SK-N-SH (cell line): ENCODE measurements around the gene LHB.

ENCODE experiments used
- CHD2 ChIP-seq: fragments of 150-350 bp; IDR thresholded peaks from 2 replicates; pipeline ENCODE4 v1.6.1; 2018; ENCODE audit warnings: low read length; ENCODE audit not compliant: partially characterized antibody
- EP300 ChIP-seq, 2 experiments: IDR thresholded peaks; 2 replicates each; pipeline versions ENCODE4 v1.4.0 to v1.6.1; 2012; ENCODE audit warnings: borderline replicate concordance in 1 of 2, low read depth in 1 of 2, low read length in 1 of 2
- POLR2AphosphoS5 ChIP-seq: IDR thresholded peaks from 2 replicates; pipeline ENCODE4 v1.6.1; 2012; ENCODE audit warnings: low read depth, low read length
- RAD21 ChIP-seq: IDR thresholded peaks from 2 replicates; pipeline ENCODE4 v1.6.1; 2012; ENCODE audit warnings: mild to moderate bottlenecking, low read length
- SMC3 ChIP-seq: IDR thresholded peaks from 2 replicates; pipeline ENCODE4 v1.6.1; 2012; ENCODE audit warnings: low read depth, low read length, improper control_type of control experiment
- TF ChIP-seq, protein P1 (sequence below): fragments of 150-350 bp; IDR thresholded peaks from 2 replicates; pipeline ENCODE4 v1.6.1; 2017; ENCODE audit warnings: antibody characterized with exemption, low read length, low read depth, borderline replicate concordance
- TF ChIP-seq, protein P2 (sequence below): fragments of 200-600 bp; sonication (generic); IDR thresholded peaks from 2 replicates; pipeline ENCODE4 v1.6.1; 2017; ENCODE audit warnings: antibody characterized with exemption, mild to moderate bottlenecking, moderate library complexity
- TF ChIP-seq, protein P3 (sequence below): IDR thresholded peaks from 2 replicates; pipeline ENCODE4 v1.6.1; 2012; ENCODE audit warnings: mild to moderate bottlenecking, low read depth, low read length, moderate library complexity

DNA sequence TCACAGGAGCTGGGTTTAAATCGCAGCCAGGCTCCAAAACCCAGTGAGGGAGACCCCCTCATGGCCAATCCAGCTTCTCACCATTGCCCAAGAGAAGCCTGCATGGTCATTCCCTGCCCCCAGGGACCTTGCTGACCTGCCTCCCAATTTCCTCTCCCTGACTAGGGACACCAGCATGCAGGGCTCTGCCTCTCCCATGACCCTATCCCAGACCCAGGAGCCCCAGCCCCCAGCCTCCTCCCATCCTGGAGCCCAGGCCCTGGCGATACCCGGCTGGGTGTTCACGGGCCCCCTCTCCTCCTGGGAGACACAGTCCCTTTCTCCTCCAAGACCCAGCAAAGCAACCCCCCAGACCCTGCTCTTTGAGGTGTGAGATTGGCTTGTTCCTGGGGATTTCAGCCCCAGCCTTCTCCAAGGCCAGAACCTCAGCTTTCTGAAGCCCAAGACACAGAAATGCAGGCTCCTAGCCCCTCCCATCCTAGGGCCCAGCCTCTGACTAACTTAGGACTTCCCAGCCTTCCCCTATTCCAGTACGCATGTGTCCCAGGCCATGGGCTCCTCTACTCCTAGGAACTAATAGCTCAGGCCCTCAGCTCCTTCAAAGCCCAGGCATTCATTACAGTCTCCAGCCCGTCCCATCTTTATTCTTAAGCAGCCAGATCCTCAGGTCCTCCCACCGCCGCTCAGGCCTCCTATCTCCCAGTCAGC lies 24.9 kb downstream of the LHB start:
- TF ChIP-seq, protein P1, sequence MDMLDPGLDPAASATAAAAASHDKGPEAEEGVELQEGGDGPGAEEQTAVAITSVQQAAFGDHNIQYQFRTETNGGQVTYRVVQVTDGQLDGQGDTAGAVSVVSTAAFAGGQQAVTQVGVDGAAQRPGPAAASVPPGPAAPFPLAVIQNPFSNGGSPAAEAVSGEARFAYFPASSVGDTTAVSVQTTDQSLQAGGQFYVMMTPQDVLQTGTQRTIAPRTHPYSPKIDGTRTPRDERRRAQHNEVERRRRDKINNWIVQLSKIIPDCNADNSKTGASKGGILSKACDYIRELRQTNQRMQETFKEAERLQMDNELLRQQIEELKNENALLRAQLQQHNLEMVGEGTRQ: no peak
- TF ChIP-seq, protein P2, sequence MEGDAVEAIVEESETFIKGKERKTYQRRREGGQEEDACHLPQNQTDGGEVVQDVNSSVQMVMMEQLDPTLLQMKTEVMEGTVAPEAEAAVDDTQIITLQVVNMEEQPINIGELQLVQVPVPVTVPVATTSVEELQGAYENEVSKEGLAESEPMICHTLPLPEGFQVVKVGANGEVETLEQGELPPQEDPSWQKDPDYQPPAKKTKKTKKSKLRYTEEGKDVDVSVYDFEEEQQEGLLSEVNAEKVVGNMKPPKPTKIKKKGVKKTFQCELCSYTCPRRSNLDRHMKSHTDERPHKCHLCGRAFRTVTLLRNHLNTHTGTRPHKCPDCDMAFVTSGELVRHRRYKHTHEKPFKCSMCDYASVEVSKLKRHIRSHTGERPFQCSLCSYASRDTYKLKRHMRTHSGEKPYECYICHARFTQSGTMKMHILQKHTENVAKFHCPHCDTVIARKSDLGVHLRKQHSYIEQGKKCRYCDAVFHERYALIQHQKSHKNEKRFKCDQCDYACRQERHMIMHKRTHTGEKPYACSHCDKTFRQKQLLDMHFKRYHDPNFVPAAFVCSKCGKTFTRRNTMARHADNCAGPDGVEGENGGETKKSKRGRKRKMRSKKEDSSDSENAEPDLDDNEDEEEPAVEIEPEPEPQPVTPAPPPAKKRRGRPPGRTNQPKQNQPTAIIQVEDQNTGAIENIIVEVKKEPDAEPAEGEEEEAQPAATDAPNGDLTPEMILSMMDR: no peak
- TF ChIP-seq, protein P3, sequence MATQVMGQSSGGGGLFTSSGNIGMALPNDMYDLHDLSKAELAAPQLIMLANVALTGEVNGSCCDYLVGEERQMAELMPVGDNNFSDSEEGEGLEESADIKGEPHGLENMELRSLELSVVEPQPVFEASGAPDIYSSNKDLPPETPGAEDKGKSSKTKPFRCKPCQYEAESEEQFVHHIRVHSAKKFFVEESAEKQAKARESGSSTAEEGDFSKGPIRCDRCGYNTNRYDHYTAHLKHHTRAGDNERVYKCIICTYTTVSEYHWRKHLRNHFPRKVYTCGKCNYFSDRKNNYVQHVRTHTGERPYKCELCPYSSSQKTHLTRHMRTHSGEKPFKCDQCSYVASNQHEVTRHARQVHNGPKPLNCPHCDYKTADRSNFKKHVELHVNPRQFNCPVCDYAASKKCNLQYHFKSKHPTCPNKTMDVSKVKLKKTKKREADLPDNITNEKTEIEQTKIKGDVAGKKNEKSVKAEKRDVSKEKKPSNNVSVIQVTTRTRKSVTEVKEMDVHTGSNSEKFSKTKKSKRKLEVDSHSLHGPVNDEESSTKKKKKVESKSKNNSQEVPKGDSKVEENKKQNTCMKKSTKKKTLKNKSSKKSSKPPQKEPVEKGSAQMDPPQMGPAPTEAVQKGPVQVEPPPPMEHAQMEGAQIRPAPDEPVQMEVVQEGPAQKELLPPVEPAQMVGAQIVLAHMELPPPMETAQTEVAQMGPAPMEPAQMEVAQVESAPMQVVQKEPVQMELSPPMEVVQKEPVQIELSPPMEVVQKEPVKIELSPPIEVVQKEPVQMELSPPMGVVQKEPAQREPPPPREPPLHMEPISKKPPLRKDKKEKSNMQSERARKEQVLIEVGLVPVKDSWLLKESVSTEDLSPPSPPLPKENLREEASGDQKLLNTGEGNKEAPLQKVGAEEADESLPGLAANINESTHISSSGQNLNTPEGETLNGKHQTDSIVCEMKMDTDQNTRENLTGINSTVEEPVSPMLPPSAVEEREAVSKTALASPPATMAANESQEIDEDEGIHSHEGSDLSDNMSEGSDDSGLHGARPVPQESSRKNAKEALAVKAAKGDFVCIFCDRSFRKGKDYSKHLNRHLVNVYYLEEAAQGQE: no peak
- no peak for TF ChIP-seq CHD2
- peak; percentile 47; the same call in 1 of the 2 replicates for TF ChIP-seq POLR2AphosphoS5
- TF ChIP-seq SMC3: no peak
- no peak for TF ChIP-seq EP300 (IDR thresholded peaks at IDR 0.05; ENCODE audit: borderline replicate concordance in 1 of 2, low read depth in 1 of 2, low read length in 1 of 2)
- no peak for TF ChIP-seq RAD21
